DMS53 (cell line): ENCODE measurements around the gene FHIP2A.
"Not testable (repeated sequence)": the region's sequence is repeated elsewhere in the genome, so short reads cannot be mapped to it uniquely, and the experiment has no call there.

Experiments used
- DNase-seq: peaks from one replicate; lab custom pipeline; 2025; lab: John Stamatoyannopoulos, UW

The FHIP2A gene

GRCh38 chr10:114856544-114857287, 35.1 kb downstream of the FHIP2A start:
- no peak for DNase-seq

GRCh38 chr10:114857288-114857565, 35.6 kb downstream of the FHIP2A start:
- not testable (repeated sequence) for DNase-seq

- no peak for DNase-seq
Observed at GRCh38 chr10:114857922-114858629, 36.5 kb downstream of the FHIP2A start.

- DNase-seq: no peak
Observed at GRCh38 chr10:114859222-114859621, 37.6 kb downstream of the FHIP2A start.

- no peak for DNase-seq
Observed at GRCh38 chr10:114862456-114862855, 40.9 kb downstream of the FHIP2A start.

GRCh38 chr10:114867365-114867764, 45.8 kb downstream of the FHIP2A start:
- DNase-seq: no peak

GRCh38 chr10:114868870-114869519, 47.4 kb downstream of the FHIP2A start:
- no peak for DNase-seq

- DNase-seq: no peak
Observed at GRCh38 chr10:114869520-114869892, 47.9 kb downstream of the FHIP2A start.

- DNase-seq: no peak
Observed at GRCh38 chr10:114870486-114870885, 48.9 kb downstream of the FHIP2A start.

GRCh38 chr10:114871379-114871778, 49.8 kb downstream of the FHIP2A start:
- no peak for DNase-seq
